H1 (cell line): ENCODE data around the gene GPD1.

Experiments
- CEBPB ChIP-seq: IDR thresholded peaks from 2 replicates; pipeline ENCODE4 v1.6.1; 2012; ENCODE audit warnings: low read depth, low read length
- CHD2 ChIP-seq: IDR thresholded peaks from 2 replicates; pipeline ENCODE4 v1.6.1; 2012; ENCODE audit warnings: low read length, improper control_type of control experiment
- CTCF ChIP-seq, 3 experiments: IDR thresholded peaks; 1 replicate in 2 of 3; 2 replicates in 1 of 3; pipeline versions ENCODE4 v1.5.1 to v1.6.1; 2011; ENCODE audit warnings: low read length in 3 of 3, mild to moderate bottlenecking in 3 of 3, inconsistent platforms in 2 of 3, low read depth in 1 of 3, moderate library complexity in 1 of 3; ENCODE audit not compliant: insufficient read depth in 1 of 3; ENCODE audit errors: control extremely low read depth in 1 of 3
- EP300 ChIP-seq, 2 experiments: IDR thresholded peaks; 1 replicate in 1 of 2; 2 replicates in 1 of 2; pipeline ENCODE4 v1.6.1; 2011 to 2012; ENCODE audit warnings: low read depth in 2 of 2, low read length in 2 of 2, mild to moderate bottlenecking in 2 of 2, borderline replicate concordance in 1 of 2, inconsistent platforms in 1 of 2, moderate library complexity in 1 of 2
- EZH2 ChIP-seq: fragments of 200-600 bp; sonication (generic); IDR thresholded peaks from 2 replicates; pipeline ENCODE4 v1.7.1; 2012; ENCODE audit warnings: low read depth, mild to moderate bottlenecking, moderate library complexity, low read length, inconsistent platforms; ENCODE audit not compliant: severe bottlenecking
- GTF2F1 ChIP-seq: IDR thresholded peaks from 2 replicates; pipeline ENCODE4 v1.6.1; 2012; ENCODE audit warnings: low read depth, low read length, improper control_type of control experiment, borderline replicate concordance
- JUN ChIP-seq: IDR thresholded peaks from 2 replicates; pipeline ENCODE4 v1.6.1; 2011; ENCODE audit warnings: low read depth, mild to moderate bottlenecking, improper control_type of control experiment, low read length
- JUND ChIP-seq: IDR thresholded peaks from 2 replicates; pipeline ENCODE4 v1.6.1; 2011; ENCODE audit warnings: mild to moderate bottlenecking, improper control_type of control experiment, low read length
- NANOG ChIP-seq: IDR thresholded peaks from 2 replicates; pipeline ENCODE4 v1.6.1; 2011; ENCODE audit warnings: low read length, low read depth, mild to moderate bottlenecking, inconsistent platforms; ENCODE audit not compliant: insufficient read depth, poor library complexity, severe bottlenecking
- POLR2A ChIP-seq, 2 experiments: IDR thresholded peaks; 1 replicate in 1 of 2; 2 replicates in 1 of 2; pipeline ENCODE4 v1.6.1; 2011; ENCODE audit warnings: low read depth in 2 of 2, low read length in 2 of 2, mild to moderate bottlenecking in 2 of 2; ENCODE audit errors: control extremely low read depth in 1 of 2
- RAD21 ChIP-seq, 2 experiments: IDR thresholded peaks in 1 of 2; conservative IDR thresholded peaks in 1 of 2; 2 replicates each; pipeline ENCODE4 v1.6.1; 2011; ENCODE audit warnings: low read depth in 2 of 2, low read length in 2 of 2, improper control_type of control experiment in 1 of 2, inconsistent platforms in 1 of 2, mild to moderate bottlenecking in 1 of 2, moderate library complexity in 1 of 2
- SUZ12 ChIP-seq: fragments of 200-600 bp; sonication (generic); IDR thresholded peaks from 2 replicates; pipeline ENCODE4 v1.6.1; 2012; ENCODE audit warnings: mild to moderate bottlenecking, inconsistent platforms, low read length, moderate library complexity, mixed read lengths

GRCh38 chr12:50089730-50090129 lies 14.1 kb upstream of the GPD1 start:
- TF ChIP-seq CTCF (IDR thresholded peaks at IDR 0.05; ENCODE audit: control extremely low read depth in 1 of 3, insufficient read depth in 1 of 3, low read depth in 1 of 3, low read length in 3 of 3) (no peak), GTF2F1 (no peak), JUND (no peak), POLR2A (IDR thresholded peaks at IDR 0.05; ENCODE audit: control extremely low read depth in 1 of 2, low read depth in 2 of 2, low read length in 2 of 2) (no peak), EZH2 (no peak), CHD2 (no peak), NANOG (no peak), EP300 (IDR thresholded peaks at IDR 0.05; ENCODE audit: borderline replicate concordance in 1 of 2, low read depth in 2 of 2, low read length in 2 of 2) (no peak), CEBPB (no peak), JUN (no peak), RAD21 (IDR thresholded peaks at IDR 0.05 in 1 of 2, conservative IDR thresholded peaks at IDR 0.05 in 1 of 2; ENCODE audit: low read depth in 2 of 2, low read length in 2 of 2) (no peak), SUZ12 (no peak)
